Activated CD4-positive, alpha-beta memory T cell treated with anti-CD3 and anti-CD28 coated beads, Interleukin-2, amount 10 ng/mL, durations not matched to agents 7 days and 5 days (primary cell): Measurements from ENCODE around the gene LRFN5. TPM values are rescaled to one million over a fixed set of nuclear protein-coding genes. Genes with fewer than 3 reads are reported as not detected.
"Not testable (repeated sequence)": the region's sequence is repeated elsewhere in the genome, so short reads cannot be mapped to it uniquely, and the experiment has no call there.

ENCODE experiments used
- CTCF ChIA-PET: fragments of 350-600 bp; sonication (Branson Sonifier 250); formaldehyde crosslinking; loops from one replicate; lab custom pipeline; 2021; ENCODE audit warnings: antibody characterized with exemption, inconsistent platforms; lab: Charles Lee
- POLR2A ChIA-PET: fragments of 350-600 bp; sonication (Branson Sonifier 250); formaldehyde crosslinking; loops from one replicate; lab custom pipeline; 2021; ENCODE audit warnings: antibody characterized with exemption; lab: Charles Lee
- DNase-seq: peaks from one replicate; pipeline ENCODE4 v3.0.0-alpha.2; 2020
- H3K27ac Mint-ChIP-seq: one replicate; pipeline ENCODE4 v1.8.0; 2021; ENCODE audit warnings: mild to moderate bottlenecking, mixed read lengths
- H3K27me3 Mint-ChIP-seq: one replicate; pipeline ENCODE4 v1.8.0; 2021; ENCODE audit warnings: mixed read lengths
- H3K36me3 Mint-ChIP-seq: one replicate; pipeline ENCODE4 v1.8.0; 2021; ENCODE audit warnings: low read depth, mixed read lengths
- H3K4me1 Mint-ChIP-seq: one replicate; pipeline ENCODE4 v1.8.0; 2021; ENCODE audit warnings: mixed read lengths
- H3K4me3 Mint-ChIP-seq: one replicate; pipeline ENCODE4 v1.8.0; 2021; ENCODE audit warnings: mild to moderate bottlenecking, mixed read lengths
- H3K9me3 Mint-ChIP-seq: one replicate; pipeline ENCODE4 v1.8.0; 2021; ENCODE audit warnings: mixed read lengths
- total RNA-seq, 2 experiments: library from RNA; stranded (reverse); gene quantifications; one replicate each; pipeline ENCODE4 v1.2.3, GENCODE V29; 2021

The LRFN5 gene
- total RNA-seq, 2 experiments from 2014 or later: not detected

- DNase-seq: no peak
- H3K9me3 Mint-ChIP-seq: no peaks in the 10 kb centered on the region
- ChIA-PET POLR2A (no interaction called here), CTCF (no interaction called here)
- H3K27ac Mint-ChIP-seq: no peak overlapping the region
- no peaks in the 10 kb centered on the region for H3K4me1 Mint-ChIP-seq
- no peak overlapping the region for H3K4me3 Mint-ChIP-seq
- H3K27me3 Mint-ChIP-seq: no peaks in the 10 kb centered on the region
- no peaks in the 10 kb centered on the region for H3K36me3 Mint-ChIP-seq
Measured at GRCh38 chr14:41900644-41901043, 294.0 kb downstream of the LRFN5 start.

DNA sequence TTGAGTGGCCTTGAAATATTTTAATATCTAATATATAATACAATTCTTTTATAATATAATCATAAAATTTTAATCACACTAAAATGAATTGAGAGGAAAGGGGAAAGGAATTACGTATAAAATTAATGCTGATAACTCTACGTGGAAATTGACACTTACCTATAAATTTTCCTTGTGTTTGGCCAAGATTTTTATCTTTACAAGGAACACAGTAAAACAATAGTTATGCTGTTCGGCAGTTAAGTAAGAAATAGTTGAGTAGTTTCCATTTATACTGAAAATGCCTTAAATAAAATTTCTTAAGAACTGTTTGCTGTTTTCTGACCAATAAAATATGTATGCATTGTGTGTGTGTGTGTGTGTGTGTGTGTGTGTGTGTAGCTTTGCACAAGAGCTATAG, 294.4 kb downstream of the LRFN5 start:
- no peak overlapping the region for H3K27ac Mint-ChIP-seq
- no peak overlapping the region for H3K4me3 Mint-ChIP-seq
- no peaks in the 10 kb centered on the region for H3K9me3 Mint-ChIP-seq
- CTCF ChIA-PET: no interaction called here
- H3K27me3 Mint-ChIP-seq: no peaks in the 10 kb centered on the region
- no peaks in the 10 kb centered on the region for H3K36me3 Mint-ChIP-seq
- DNase-seq: no peak
- no peaks in the 10 kb centered on the region for H3K4me1 Mint-ChIP-seq
- POLR2A ChIA-PET: no interaction called here

GRCh38 chr14:41905394-41905964, 298.8 kb downstream of the LRFN5 start:
- no peaks in the 10 kb centered on the region for H3K36me3 Mint-ChIP-seq
- no peaks in the 10 kb centered on the region for H3K27me3 Mint-ChIP-seq
- CTCF ChIA-PET: no interaction called here
- no peak overlapping the region for H3K4me3 Mint-ChIP-seq
- DNase-seq: no peak
- no peaks in the 10 kb centered on the region for H3K4me1 Mint-ChIP-seq
- no peak overlapping the region for H3K27ac Mint-ChIP-seq
- H3K9me3 Mint-ChIP-seq: no peaks in the 10 kb centered on the region
- POLR2A ChIA-PET: no interaction called here

- H3K27me3 Mint-ChIP-seq, DNase-seq, POLR2A ChIA-PET, H3K27ac Mint-ChIP-seq, H3K4me1 Mint-ChIP-seq, CTCF ChIA-PET, H3K9me3 Mint-ChIP-seq, H3K36me3 Mint-ChIP-seq, H3K4me3 Mint-ChIP-seq: not testable (repeated sequence)
Measured at GRCh38 chr14:41911155-41911554, 304.5 kb downstream of the LRFN5 start.

DNA sequence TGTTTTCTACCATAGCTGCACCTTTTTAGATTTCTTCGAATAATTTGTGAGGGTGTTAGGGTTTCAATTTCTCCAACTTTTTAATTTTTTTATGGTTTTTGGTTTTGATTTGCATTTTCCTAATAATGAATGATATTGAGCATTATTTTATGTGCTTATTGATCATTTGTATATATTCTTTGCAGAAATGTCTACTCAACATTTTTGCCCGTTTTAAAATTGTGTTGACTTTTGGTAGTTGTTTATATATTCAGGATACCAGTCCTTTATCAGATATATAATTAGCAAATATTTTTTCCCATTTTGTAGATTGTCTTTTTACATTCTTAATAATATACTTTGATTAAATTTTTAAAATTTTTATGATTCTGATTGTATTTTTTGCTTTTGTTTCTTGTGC, 306.7 kb downstream of the LRFN5 start:
- no peak overlapping the region for H3K4me3 Mint-ChIP-seq
- no peaks in the 10 kb centered on the region for H3K36me3 Mint-ChIP-seq
- no peaks in the 10 kb centered on the region for H3K4me1 Mint-ChIP-seq
- H3K27me3 Mint-ChIP-seq: no peaks in the 10 kb centered on the region
- CTCF ChIA-PET: no interaction called here
- POLR2A ChIA-PET: no interaction called here
- no peaks in the 10 kb centered on the region for H3K9me3 Mint-ChIP-seq
- DNase-seq: no peak
- no peak overlapping the region for H3K27ac Mint-ChIP-seq

DNA sequence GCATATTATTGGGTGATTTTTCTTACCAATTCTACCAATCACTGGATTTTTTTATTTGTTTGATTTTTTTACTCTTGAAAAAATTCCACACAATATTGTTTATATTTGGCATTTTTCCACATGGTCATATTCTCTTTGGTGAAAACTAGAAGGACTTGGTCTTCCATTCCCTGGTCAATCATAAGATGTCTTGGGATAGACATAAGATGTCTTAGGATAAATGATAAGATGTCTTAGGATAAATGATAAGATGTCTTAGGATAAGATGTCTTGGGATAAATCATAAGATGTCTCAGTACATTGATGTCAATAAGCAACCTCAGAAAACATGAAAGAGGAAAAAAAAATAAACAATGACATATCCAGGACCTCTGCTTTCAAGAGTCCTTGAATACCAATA, 309.1 kb downstream of the LRFN5 start:
- H3K27me3 Mint-ChIP-seq: no peaks in the 10 kb centered on the region

DNA sequence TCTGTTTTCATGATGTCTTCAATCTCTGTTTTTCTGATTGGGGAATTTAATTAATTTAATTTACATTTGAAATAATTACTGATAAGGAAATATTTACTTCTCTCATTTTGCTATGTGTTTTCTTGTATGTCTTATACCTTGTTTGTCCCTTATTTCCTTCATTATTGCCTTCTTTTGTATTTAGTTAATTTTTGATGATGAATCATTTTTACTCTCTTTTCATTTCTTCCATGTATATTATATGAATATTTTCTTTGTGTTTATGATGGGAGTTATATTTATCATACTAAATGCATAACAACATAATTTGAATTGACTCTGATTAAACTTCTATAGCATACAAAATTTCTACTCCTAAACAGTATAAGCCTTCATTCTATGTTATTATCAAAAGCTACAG, 309.6 kb downstream of the LRFN5 start:
- POLR2A ChIA-PET: no interaction called here
- CTCF ChIA-PET: no interaction called here
- no peaks in the 10 kb centered on the region for H3K27me3 Mint-ChIP-seq
- no peak overlapping the region for H3K4me3 Mint-ChIP-seq
- H3K9me3 Mint-ChIP-seq: no peaks in the 10 kb centered on the region
- H3K27ac Mint-ChIP-seq: no peak overlapping the region
- DNase-seq: no peak
- H3K4me1 Mint-ChIP-seq: no peaks in the 10 kb centered on the region
- no peaks in the 10 kb centered on the region for H3K36me3 Mint-ChIP-seq

More for the DNA sequence above, 309.1 kb downstream of the LRFN5 start:
- ChIA-PET CTCF (no interaction called here), POLR2A (no interaction called here)
- no peak overlapping the region for H3K27ac Mint-ChIP-seq
- H3K4me1 Mint-ChIP-seq: no peaks in the 10 kb centered on the region
- H3K9me3 Mint-ChIP-seq: no peaks in the 10 kb centered on the region
- H3K36me3 Mint-ChIP-seq: no peaks in the 10 kb centered on the region
- H3K4me3 Mint-ChIP-seq: no peak overlapping the region
- DNase-seq: no peak

- Mint-ChIP-seq H3K9me3 (no peaks in the 10 kb centered on the region), H3K36me3 (no peaks in the 10 kb centered on the region), H3K4me3 (no peak overlapping the region), H3K27ac (no peak overlapping the region), H3K4me1 (no peaks in the 10 kb centered on the region), H3K27me3 (no peaks in the 10 kb centered on the region)
- no peak for DNase-seq
- ChIA-PET POLR2A (no interaction called here), CTCF (no interaction called here)
Measured at GRCh38 chr14:41925409-41925808, 318.7 kb downstream of the LRFN5 start.

GRCh38 chr14:41950428-41951151, 343.9 kb downstream of the LRFN5 start:
- Mint-ChIP-seq H3K27me3 (no peaks in the 10 kb centered on the region), H3K4me1 (no peaks in the 10 kb centered on the region), H3K27ac (no peak overlapping the region), H3K36me3 (no peaks in the 10 kb centered on the region), H3K4me3 (no peak overlapping the region), H3K9me3 (no peaks in the 10 kb centered on the region)
- ChIA-PET CTCF (no interaction called here), POLR2A (no interaction called here)
- no peak for DNase-seq
